ENCODE data around the gene KLK6. TPM values are rescaled to one million over a fixed set of nuclear protein-coding genes. Genes with fewer than 3 reads are reported as not detected.

The KLK6 gene
- not detected for total RNA-seq

DNA sequence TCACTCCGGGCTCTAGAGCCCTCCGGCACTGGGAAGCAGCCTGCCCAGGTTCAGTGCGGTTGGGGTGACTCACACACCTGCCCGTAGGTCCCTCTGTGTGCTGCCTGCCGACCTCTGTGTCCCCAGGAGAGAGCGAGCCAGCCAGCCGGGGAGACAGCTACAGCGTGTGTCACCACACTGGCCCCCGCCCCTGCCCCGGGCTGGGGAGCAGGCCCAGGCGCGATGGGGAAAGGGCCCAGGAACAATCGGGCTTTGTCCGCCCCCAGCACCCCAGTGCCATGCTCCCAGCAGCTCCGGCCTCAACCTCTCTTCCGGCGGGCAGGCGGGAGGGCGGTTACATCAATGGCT lies at the start of gene KLK6:
Gene KLK6 (minus strand): TSS at position 179 of the 348 bp plus-strand sequence. CDS start 1,487 bp downstream, outside the sequence.
- H3K27me3 ChIP-seq (ENCODE audit: control insufficient read depth in 3 of 3, insufficient read depth in 3 of 3, low read length in 3 of 3) = peaks cover 4 to 25% (median 7%) of the 10 kb centered on the region in 3 donors
- H3K4me1 ChIP-seq (ENCODE audit: control insufficient read depth in 3 of 3, insufficient read depth in 3 of 3, low read length in 3 of 3) = no peaks in the 10 kb centered on the region
- H3K9me3 ChIP-seq (ENCODE audit: control insufficient read depth in 3 of 3, low read length in 3 of 3) = peaks cover 0 to 3% (median 0%) of the 10 kb centered on the region in 3 donors
- H3K4me3 ChIP-seq (ENCODE audit: low read length in 3 of 3) = no peak within 1 kb of the TSS
- no peaks in the 10 kb centered on the region for H3K36me3 ChIP-seq (ENCODE audit: control insufficient read depth in 3 of 3, insufficient read depth in 3 of 3, low read length in 3 of 3)
- H3K9ac ChIP-seq (ENCODE audit: low read depth in 1 of 3, low read length in 3 of 3) = no peak within 1 kb of the TSS
- no peak within 1 kb of the TSS for H3K27ac ChIP-seq (ENCODE audit: low read depth, low read length)

DNA sequence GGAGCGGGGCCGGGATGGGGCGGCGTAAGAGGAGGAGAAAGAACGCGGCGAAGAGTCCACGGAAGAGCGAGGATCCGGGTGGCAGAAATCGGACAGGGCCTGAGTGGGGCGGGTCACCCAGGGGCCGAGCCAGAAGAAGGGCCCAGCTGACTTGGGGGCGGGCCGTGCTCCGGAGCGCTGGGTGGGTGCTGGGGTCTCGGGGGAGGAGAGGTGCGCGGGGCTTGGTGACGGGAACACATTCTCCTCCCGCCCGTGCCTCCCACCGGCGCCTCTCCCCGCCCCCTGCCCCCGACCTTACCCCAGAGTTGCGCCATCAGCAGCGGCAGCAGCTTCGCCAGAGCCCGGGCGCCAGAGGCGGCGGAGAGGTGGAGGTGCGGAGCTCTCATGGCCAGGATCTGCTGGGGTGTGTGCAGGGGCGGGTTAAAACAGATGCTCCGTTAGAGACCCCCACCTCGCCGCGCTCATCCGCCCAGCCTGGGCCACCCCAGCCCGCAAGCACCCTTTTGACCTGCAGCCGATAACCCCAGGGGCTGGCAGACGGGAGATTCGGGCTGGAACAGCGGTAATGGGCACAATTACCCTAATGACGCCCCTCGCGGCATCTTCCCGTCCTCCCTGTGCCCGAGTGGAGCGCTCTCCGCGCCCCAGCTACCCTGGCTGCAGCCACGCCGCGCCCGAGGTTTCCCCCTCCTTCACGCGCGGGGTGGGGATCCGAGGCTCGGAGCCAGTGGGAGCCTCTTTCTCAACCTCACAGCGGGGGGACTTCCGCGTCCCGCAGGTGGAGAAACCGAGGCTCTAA lies 49.6 kb upstream of the KLK6 start:
- Histone ChIP-seq H3K9ac (ENCODE audit: low read depth in 1 of 3, low read length in 3 of 3) (no peak overlapping the region), H3K27ac (ENCODE audit: low read depth, low read length) (no peak overlapping the region), H3K4me3 (ENCODE audit: low read length in 3 of 3) (no peak overlapping the region), H3K27me3 (ENCODE audit: control insufficient read depth in 3 of 3, insufficient read depth in 3 of 3, low read length in 3 of 3) (peaks cover 34 to 64% (median 48%) of the 10 kb centered on the region in 3 donors), H3K36me3 (ENCODE audit: control insufficient read depth in 3 of 3, insufficient read depth in 3 of 3, low read length in 3 of 3) (no peaks in the 10 kb centered on the region), H3K4me1 (ENCODE audit: control insufficient read depth in 3 of 3, insufficient read depth in 3 of 3, low read length in 3 of 3) (no peaks in the 10 kb centered on the region), H3K9me3 (ENCODE audit: control insufficient read depth in 3 of 3, low read length in 3 of 3) (peaks cover 0 to 2% (median 0%) of the 10 kb centered on the region in 3 donors)

GRCh38 chr19:51016798-51017683 lies 47.6 kb upstream of the KLK6 start:
- H3K9ac ChIP-seq (ENCODE audit: low read depth in 1 of 3, low read length in 3 of 3) = no peak overlapping the region
- no peaks in the 10 kb centered on the region for H3K4me1 ChIP-seq (ENCODE audit: control insufficient read depth in 3 of 3, insufficient read depth in 3 of 3, low read length in 3 of 3)
- peaks cover 29 to 52% (median 48%) of the 10 kb centered on the region in 3 donors for H3K27me3 ChIP-seq (ENCODE audit: control insufficient read depth in 3 of 3, insufficient read depth in 3 of 3, low read length in 3 of 3)
- H3K27ac ChIP-seq (ENCODE audit: low read depth, low read length) = no peak overlapping the region
- no peak overlapping the region for H3K4me3 ChIP-seq (ENCODE audit: low read length in 3 of 3)
- no peaks in the 10 kb centered on the region for H3K36me3 ChIP-seq (ENCODE audit: control insufficient read depth in 3 of 3, insufficient read depth in 3 of 3, low read length in 3 of 3)
- H3K9me3 ChIP-seq (ENCODE audit: control insufficient read depth in 3 of 3, low read length in 3 of 3) = no peaks in the 10 kb centered on the region

GRCh38 chr19:51015691-51016267 lies 46.4 kb upstream of the KLK6 start:
- H3K27me3 ChIP-seq (ENCODE audit: control insufficient read depth in 3 of 3, insufficient read depth in 3 of 3, low read length in 3 of 3) = peaks cover 29 to 52% (median 48%) of the 10 kb centered on the region in 3 donors
- no peaks in the 10 kb centered on the region for H3K4me1 ChIP-seq (ENCODE audit: control insufficient read depth in 3 of 3, insufficient read depth in 3 of 3, low read length in 3 of 3)
- H3K27ac ChIP-seq (ENCODE audit: low read depth, low read length) = no peak overlapping the region
- no peak overlapping the region for H3K9ac ChIP-seq (ENCODE audit: low read depth in 1 of 3, low read length in 3 of 3)
- no peaks in the 10 kb centered on the region for H3K9me3 ChIP-seq (ENCODE audit: control insufficient read depth in 3 of 3, low read length in 3 of 3)
- no peaks in the 10 kb centered on the region for H3K36me3 ChIP-seq (ENCODE audit: control insufficient read depth in 3 of 3, insufficient read depth in 3 of 3, low read length in 3 of 3)
- H3K4me3 ChIP-seq (ENCODE audit: low read length in 3 of 3) = no peak overlapping the region

DNA sequence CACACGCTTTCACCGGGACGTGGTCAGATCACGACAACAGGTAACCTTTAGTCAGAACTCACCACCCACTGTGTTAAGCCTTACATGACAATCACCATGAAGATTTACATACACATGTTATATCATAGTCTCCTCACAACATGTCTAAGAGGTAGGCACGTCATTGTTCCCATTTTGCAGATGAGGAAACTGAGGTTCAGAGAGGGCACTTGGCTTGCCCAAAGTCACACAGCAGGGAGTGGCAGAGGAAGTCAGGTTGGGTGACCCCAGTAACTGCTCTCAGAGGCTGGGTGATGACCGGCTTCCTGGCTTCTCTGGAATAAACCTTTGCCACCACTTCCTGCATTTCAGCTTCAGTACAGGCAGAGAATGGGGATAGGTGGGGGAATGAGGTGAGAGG lies 44.9 kb upstream of the KLK6 start:
- Histone ChIP-seq H3K27ac (ENCODE audit: low read depth, low read length) (no peak overlapping the region), H3K27me3 (ENCODE audit: control insufficient read depth in 3 of 3, insufficient read depth in 3 of 3, low read length in 3 of 3) (peaks cover 21 to 52% (median 43%) of the 10 kb centered on the region in 3 donors), H3K9ac (ENCODE audit: low read depth in 1 of 3, low read length in 3 of 3) (no peak overlapping the region), H3K4me1 (ENCODE audit: control insufficient read depth in 3 of 3, insufficient read depth in 3 of 3, low read length in 3 of 3) (no peaks in the 10 kb centered on the region), H3K4me3 (ENCODE audit: low read length in 3 of 3) (no peak overlapping the region), H3K36me3 (ENCODE audit: control insufficient read depth in 3 of 3, insufficient read depth in 3 of 3, low read length in 3 of 3) (no peaks in the 10 kb centered on the region), H3K9me3 (ENCODE audit: control insufficient read depth in 3 of 3, low read length in 3 of 3) (no peaks in the 10 kb centered on the region)

GRCh38 chr19:51012661-51013190 lies 43.3 kb upstream of the KLK6 start:
- no peaks in the 10 kb centered on the region for H3K36me3 ChIP-seq (ENCODE audit: control insufficient read depth in 3 of 3, insufficient read depth in 3 of 3, low read length in 3 of 3)
- H3K4me1 ChIP-seq (ENCODE audit: control insufficient read depth in 3 of 3, insufficient read depth in 3 of 3, low read length in 3 of 3) = no peaks in the 10 kb centered on the region
- H3K27ac ChIP-seq (ENCODE audit: low read depth, low read length) = no peak overlapping the region
- H3K9me3 ChIP-seq (ENCODE audit: control insufficient read depth in 3 of 3, low read length in 3 of 3) = no peaks in the 10 kb centered on the region
- H3K27me3 ChIP-seq (ENCODE audit: control insufficient read depth in 3 of 3, insufficient read depth in 3 of 3, low read length in 3 of 3) = peaks cover 19 to 43% (median 39%) of the 10 kb centered on the region in 3 donors
- H3K9ac ChIP-seq (ENCODE audit: low read depth in 1 of 3, low read length in 3 of 3) = no peak overlapping the region
- H3K4me3 ChIP-seq (ENCODE audit: low read length in 3 of 3) = no peak overlapping the region

DNA sequence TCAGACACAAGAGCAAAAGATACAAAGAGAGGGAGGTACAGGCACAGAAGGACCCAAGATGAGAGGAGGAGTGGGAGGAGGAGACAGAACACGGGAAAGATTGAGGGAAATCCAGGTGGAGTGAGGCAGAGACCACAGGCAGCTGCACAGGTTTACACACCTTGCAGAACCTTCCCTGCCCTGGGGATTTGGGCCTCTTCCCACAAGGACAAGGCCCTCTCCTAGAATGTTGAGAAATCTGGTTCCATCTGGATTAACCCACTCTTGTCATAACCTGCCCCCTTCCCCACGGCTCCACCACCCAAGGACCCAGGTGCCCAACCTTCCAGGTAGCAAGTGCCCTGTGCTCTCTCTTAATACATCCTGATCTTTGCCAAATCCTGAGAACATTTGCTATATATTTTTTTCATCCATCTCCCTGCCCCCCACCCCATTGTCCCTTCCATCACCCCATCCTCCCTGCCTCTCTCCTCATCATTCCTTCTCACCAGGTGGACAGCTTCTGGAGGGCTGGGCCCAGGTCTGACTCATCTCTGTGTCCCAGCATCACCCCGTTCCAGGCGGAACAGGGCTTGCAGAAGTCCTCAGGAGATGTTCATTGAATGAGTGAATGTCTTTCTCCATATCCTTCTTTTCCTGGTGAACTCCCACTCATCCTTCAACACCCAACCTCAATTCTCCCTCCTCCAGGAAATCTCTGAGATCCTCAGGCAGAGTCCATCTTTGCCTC lies 40.8 kb upstream of the KLK6 start:
- Histone ChIP-seq H3K27ac (ENCODE audit: low read depth, low read length) (no peak overlapping the region), H3K4me3 (ENCODE audit: low read length in 3 of 3) (no peak overlapping the region), H3K27me3 (ENCODE audit: control insufficient read depth in 3 of 3, insufficient read depth in 3 of 3, low read length in 3 of 3) (peaks cover 6 to 29% (median 22%) of the 10 kb centered on the region in 3 donors), H3K9ac (ENCODE audit: low read depth in 1 of 3, low read length in 3 of 3) (no peak overlapping the region), H3K9me3 (ENCODE audit: control insufficient read depth in 3 of 3, low read length in 3 of 3) (no peaks in the 10 kb centered on the region), H3K4me1 (ENCODE audit: control insufficient read depth in 3 of 3, insufficient read depth in 3 of 3, low read length in 3 of 3) (no peaks in the 10 kb centered on the region), H3K36me3 (ENCODE audit: control insufficient read depth in 3 of 3, insufficient read depth in 3 of 3, low read length in 3 of 3) (no peaks in the 10 kb centered on the region)

GRCh38 chr19:51009061-51009891 lies 39.9 kb upstream of the KLK6 start:
- peaks cover 2 to 24% (median 13%) of the 10 kb centered on the region in 3 donors for H3K27me3 ChIP-seq (ENCODE audit: control insufficient read depth in 3 of 3, insufficient read depth in 3 of 3, low read length in 3 of 3)
- H3K27ac ChIP-seq (ENCODE audit: low read depth, low read length) = no peak overlapping the region
- no peak overlapping the region for H3K4me3 ChIP-seq (ENCODE audit: low read length in 3 of 3)
- H3K36me3 ChIP-seq (ENCODE audit: control insufficient read depth in 3 of 3, insufficient read depth in 3 of 3, low read length in 3 of 3) = no peaks in the 10 kb centered on the region
- H3K9me3 ChIP-seq (ENCODE audit: control insufficient read depth in 3 of 3, low read length in 3 of 3) = no peaks in the 10 kb centered on the region
- no peak overlapping the region for H3K9ac ChIP-seq (ENCODE audit: low read depth in 1 of 3, low read length in 3 of 3)
- H3K4me1 ChIP-seq (ENCODE audit: control insufficient read depth in 3 of 3, insufficient read depth in 3 of 3, low read length in 3 of 3) = no peaks in the 10 kb centered on the region

DNA sequence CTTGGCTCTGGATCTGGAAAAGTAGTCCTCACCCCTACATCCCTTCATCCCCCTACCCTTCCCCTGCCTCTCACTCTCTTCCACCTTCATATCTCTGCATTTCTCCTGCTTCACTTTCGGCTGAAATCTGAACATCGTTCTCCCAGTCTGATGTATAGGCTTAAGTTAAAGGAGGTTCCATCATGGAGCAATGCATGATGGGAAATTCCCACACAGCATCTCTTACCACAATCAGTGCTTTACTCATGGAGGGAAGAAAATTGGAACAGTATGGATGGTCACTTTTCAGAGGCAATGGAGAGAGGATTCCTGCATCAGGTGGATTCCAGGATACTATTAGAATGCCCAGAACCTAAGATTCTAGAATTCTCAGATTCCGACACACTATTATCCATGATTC lies 38.1 kb upstream of the KLK6 start:
- peaks cover 0 to 2% (median 0%) of the 10 kb centered on the region in 3 donors for H3K9me3 ChIP-seq (ENCODE audit: control insufficient read depth in 3 of 3, low read length in 3 of 3)
- no peaks in the 10 kb centered on the region for H3K4me1 ChIP-seq (ENCODE audit: control insufficient read depth in 3 of 3, insufficient read depth in 3 of 3, low read length in 3 of 3)
- no peak overlapping the region for H3K4me3 ChIP-seq (ENCODE audit: low read length in 3 of 3)
- no peak overlapping the region for H3K9ac ChIP-seq (ENCODE audit: low read depth in 1 of 3, low read length in 3 of 3)
- no peaks in the 10 kb centered on the region for H3K36me3 ChIP-seq (ENCODE audit: control insufficient read depth in 3 of 3, insufficient read depth in 3 of 3, low read length in 3 of 3)
- peaks cover 0 to 23% (median 4%) of the 10 kb centered on the region in 3 donors for H3K27me3 ChIP-seq (ENCODE audit: control insufficient read depth in 3 of 3, insufficient read depth in 3 of 3, low read length in 3 of 3)
- H3K27ac ChIP-seq (ENCODE audit: low read depth, low read length) = no peak overlapping the region

All from skeletal muscle tissue (tissue), 4 donors.